Endothelial cell of umbilical vein (primary cell): ENCODE measurements around the gene CSNK1A1.

Experiments used
- CTCF ChIP-seq, 2 donors: IDR thresholded peaks; 1 replicate in 1 of 2; 2 replicates in 1 of 2; pipeline ENCODE4 v1.5.1; 2011; ENCODE audit warnings: low read length in 2 of 2, mild to moderate bottlenecking in 2 of 2, moderate library complexity in 2 of 2, control low read depth in 1 of 2, inconsistent platforms in 1 of 2, low read depth in 1 of 2; ENCODE audit not compliant: insufficient read depth in 1 of 2; ENCODE audit errors: extremely low read depth in 1 of 2
- FOS ChIP-seq: IDR thresholded peaks from 2 replicates; pipeline ENCODE4 v1.6.1; 2011; ENCODE audit warnings: mild to moderate bottlenecking, low read length, moderate library complexity, borderline replicate concordance; ENCODE audit not compliant: insufficient read depth
- GATA2 ChIP-seq: IDR thresholded peaks from 2 replicates; pipeline ENCODE4 v1.7.0; 2011; ENCODE audit warnings: low read depth, mild to moderate bottlenecking, moderate library complexity, mixed read lengths, low read length; ENCODE audit not compliant: insufficient read length, insufficient read depth
- MYC ChIP-seq: IDR thresholded peaks from one replicate; pipeline ENCODE4 v1.6.1; 2011; ENCODE audit warnings: mild to moderate bottlenecking, low read depth, low read length
- POLR2A ChIP-seq: IDR thresholded peaks from 2 replicates; pipeline ENCODE4 v1.6.1; 2012; ENCODE audit warnings: low read depth, mild to moderate bottlenecking, control low read depth, low read length
- POLR2AphosphoS5 ChIP-seq: IDR thresholded peaks from 2 replicates; pipeline ENCODE4 v1.6.1; 2012; ENCODE audit warnings: low read depth, mild to moderate bottlenecking, control low read depth, low read length, moderate library complexity; ENCODE audit not compliant: insufficient read depth
- TF ChIP-seq, protein P1 (sequence below): IDR thresholded peaks from 2 replicates; pipeline ENCODE4 v1.6.1; 2011; ENCODE audit not compliant: insufficient read depth, insufficient read length

DNA sequence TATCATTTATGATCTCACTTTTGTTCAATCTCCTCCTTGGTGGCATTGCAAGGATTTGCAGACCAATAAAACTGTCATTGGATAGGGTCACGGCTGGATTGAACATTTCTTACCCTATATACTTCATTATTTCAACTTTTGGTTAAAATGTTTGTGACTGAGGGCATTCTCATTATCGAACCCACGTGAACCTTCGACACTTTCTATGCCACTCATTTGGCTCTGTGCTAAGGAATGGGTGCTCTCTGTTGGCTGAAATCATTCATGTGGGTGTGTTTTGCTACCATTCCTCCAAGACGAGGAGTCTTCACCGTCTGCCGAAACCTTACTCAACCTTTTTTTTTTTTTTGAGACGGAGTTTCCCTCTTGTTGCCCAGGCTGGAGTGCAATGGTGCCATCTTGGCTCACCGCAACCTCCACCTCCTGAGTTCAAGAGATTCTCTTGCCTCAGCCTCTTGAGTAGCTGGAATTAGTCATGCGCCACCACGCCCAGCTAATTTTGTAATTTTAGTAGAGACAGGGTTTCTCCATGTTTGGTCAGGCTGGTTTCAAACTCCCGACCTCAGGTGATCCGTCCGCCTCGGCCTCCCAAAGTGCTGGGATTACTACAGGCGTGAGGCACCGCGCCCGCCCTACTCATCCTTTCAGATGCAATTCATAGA, 62.5 kb downstream of the CSNK1A1 start:
- TF ChIP-seq CTCF (IDR thresholded peaks at IDR 0.05; ENCODE audit: extremely low read depth in 1 of 2, insufficient read depth in 1 of 2, low read depth in 1 of 2, low read length in 2 of 2) (no peak), GATA2 (no peak), POLR2AphosphoS5 (peak; percentile 12), POLR2A (peak; percentile 11), FOS (no peak), MYC (no peak)
- TF ChIP-seq, protein P1, sequence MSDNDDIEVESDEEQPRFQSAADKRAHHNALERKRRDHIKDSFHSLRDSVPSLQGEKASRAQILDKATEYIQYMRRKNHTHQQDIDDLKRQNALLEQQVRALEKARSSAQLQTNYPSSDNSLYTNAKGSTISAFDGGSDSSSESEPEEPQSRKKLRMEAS: no peak
